ENCODE results near the gene GSTA2. TPM values are rescaled to one million over a fixed set of nuclear protein-coding genes. Genes with fewer than 3 reads are reported as not detected.
"Not testable (repeated sequence)": the region's sequence is repeated elsewhere in the genome, so short reads cannot be mapped to it uniquely, and the experiment has no call there.

GSTA2 gene
- total RNA-seq, 1 donor from 2014 or later = not detected

DNA sequence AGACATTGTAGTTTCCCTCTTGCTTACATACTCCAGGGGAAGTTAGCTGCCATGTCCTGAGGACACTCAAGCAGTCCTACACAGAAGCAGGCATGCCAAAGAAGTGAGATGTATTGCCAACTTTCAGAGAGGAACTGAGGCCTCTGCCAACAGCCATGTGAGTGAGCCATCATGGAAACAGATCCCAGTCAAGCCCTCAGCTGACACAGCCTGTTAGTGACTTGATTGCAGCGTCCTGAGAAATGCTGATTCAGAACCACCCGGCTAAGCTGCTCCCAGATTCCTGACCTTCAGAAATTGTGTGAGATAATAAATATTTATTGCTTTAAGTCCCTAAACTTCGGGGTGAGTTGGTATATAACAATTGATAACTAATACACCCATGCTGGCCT lies 38.1 kb downstream of the GSTA2 start:
- Mint-ChIP-seq H3K27ac (no peak overlapping the region), H3K36me3 (ENCODE audit: low read depth) (no peaks in the 10 kb centered on the region), H3K4me3 (no peak overlapping the region), H3K27me3 (no peaks in the 10 kb centered on the region), H3K4me1 (peaks cover 7% of the 10 kb centered on the region), H3K9me3 (no peaks in the 10 kb centered on the region)
- ATAC-seq (ENCODE audit: low read depth) (no peak), DNase-seq (no peak)
- CTCF ChIA-PET = interaction anchor here (1.0 to 1.2 kb wide), 2 partner anchors 24 to 270 kb away, joined by 3 to 5 read pairs; partner anchors contain the start of gene GSTA4
- POLR2A ChIA-PET = interaction anchor here (0.6 kb wide), 1 partner anchor 343 kb away, joined by 3 read pairs; no protein-coding TSS in a partner anchor
- intact Hi-C loops (cut with micrococcal nuclease) = no loop called here
- TF ChIP-seq, protein P1, sequence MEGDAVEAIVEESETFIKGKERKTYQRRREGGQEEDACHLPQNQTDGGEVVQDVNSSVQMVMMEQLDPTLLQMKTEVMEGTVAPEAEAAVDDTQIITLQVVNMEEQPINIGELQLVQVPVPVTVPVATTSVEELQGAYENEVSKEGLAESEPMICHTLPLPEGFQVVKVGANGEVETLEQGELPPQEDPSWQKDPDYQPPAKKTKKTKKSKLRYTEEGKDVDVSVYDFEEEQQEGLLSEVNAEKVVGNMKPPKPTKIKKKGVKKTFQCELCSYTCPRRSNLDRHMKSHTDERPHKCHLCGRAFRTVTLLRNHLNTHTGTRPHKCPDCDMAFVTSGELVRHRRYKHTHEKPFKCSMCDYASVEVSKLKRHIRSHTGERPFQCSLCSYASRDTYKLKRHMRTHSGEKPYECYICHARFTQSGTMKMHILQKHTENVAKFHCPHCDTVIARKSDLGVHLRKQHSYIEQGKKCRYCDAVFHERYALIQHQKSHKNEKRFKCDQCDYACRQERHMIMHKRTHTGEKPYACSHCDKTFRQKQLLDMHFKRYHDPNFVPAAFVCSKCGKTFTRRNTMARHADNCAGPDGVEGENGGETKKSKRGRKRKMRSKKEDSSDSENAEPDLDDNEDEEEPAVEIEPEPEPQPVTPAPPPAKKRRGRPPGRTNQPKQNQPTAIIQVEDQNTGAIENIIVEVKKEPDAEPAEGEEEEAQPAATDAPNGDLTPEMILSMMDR (IDR thresholded peaks at IDR 0.05) = no peak

DNA sequence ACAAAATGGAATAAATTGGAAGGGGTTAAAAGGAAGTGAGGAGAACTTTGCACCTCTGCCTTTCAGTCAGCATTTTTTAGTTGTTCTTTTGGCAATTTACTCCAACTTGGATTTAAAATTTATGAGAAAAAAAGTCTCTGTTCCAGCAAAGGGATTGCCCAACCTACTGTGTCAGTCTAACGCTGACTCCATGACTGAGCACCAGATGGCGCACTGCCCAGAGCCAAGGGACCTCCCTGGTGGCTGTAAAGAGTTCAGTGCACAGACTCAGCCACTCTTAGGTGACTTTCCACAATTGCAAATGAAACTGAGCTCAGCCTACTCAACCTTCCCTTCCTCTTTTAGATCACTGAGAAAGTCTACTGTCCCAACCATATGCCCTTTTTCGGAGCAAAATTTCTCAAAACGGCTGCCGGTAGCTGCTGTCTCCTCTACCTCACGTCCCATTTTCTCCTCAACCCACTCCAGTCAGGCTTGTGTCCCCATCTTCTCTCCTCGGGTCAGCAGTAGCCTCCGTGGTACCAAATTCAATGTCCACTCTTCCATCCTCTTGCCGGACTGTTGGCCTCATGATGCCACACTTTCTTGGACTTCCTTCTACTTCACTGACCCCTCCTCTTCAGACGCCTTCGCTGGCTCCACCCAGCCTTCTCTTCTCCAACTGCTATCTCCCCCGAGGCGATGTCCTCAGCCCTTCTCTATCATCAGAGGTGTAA lies 38.7 kb downstream of the GSTA2 start:
- ChIA-PET POLR2A (interaction anchor here (0.6 kb wide), 1 partner anchor 344 kb away, joined by 3 read pairs; no protein-coding TSS in a partner anchor), CTCF (interaction anchor here (1.0 to 1.2 kb wide), 2 partner anchors 25 to 271 kb away, joined by 3 to 5 read pairs; partner anchors contain the start of gene GSTA4)
- TF ChIP-seq, protein P1 (IDR thresholded peaks at IDR 0.05) = no peak
- Mint-ChIP-seq H3K36me3 (ENCODE audit: low read depth) (no peaks in the 10 kb centered on the region), H3K9me3 (no peaks in the 10 kb centered on the region), H3K4me3 (no peak overlapping the region), H3K4me1 (peaks cover 7% of the 10 kb centered on the region), H3K27ac (no peak overlapping the region), H3K27me3 (no peaks in the 10 kb centered on the region)
- peak; percentile 97 for ATAC-seq (ENCODE audit: low read depth)
- intact Hi-C loops (cut with micrococcal nuclease) = loop anchor here (1.0 kb wide), 1 partner anchor 760 kb away; no protein-coding TSS in a partner anchor
- DNase-seq = peak; percentile 26

DNA sequence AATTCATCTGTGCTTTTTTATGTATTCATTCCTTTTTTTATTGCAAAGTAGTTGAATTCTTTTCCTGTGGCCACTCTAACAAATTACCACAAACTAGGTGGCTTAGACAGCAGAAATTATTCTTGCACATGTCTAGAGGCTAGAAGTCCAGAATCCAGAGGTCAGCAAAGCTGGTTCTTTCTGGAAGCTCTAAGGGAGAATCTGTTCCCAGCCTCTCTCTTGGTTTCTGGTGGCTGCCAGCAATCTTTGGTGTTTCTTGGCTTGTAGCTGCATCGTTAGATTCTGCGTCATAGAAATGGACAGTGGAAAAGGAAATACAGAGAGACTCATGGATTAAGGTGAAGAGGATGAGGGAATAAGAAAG lies 39.3 kb downstream of the GSTA2 start:
- Mint-ChIP-seq H3K4me3 (no peak overlapping the region), H3K36me3 (ENCODE audit: low read depth) (no peaks in the 10 kb centered on the region), H3K9me3 (no peaks in the 10 kb centered on the region), H3K27me3 (no peaks in the 10 kb centered on the region), H3K4me1 (peaks cover 7% of the 10 kb centered on the region), H3K27ac (no peak overlapping the region)
- ATAC-seq (ENCODE audit: low read depth) (no peak), DNase-seq (no peak)
- ChIA-PET POLR2A (no interaction called here), CTCF (interaction anchor here (1.0 kb wide), 1 partner anchor 271 kb away, joined by 5 read pairs; the partner anchor contains the start of gene GSTA4)
- TF ChIP-seq, protein P1 (IDR thresholded peaks at IDR 0.05) = no peak
- intact Hi-C loops (cut with micrococcal nuclease) = loop anchor here (1.0 kb wide), 1 partner anchor 760 kb away; no protein-coding TSS in a partner anchor

DNA sequence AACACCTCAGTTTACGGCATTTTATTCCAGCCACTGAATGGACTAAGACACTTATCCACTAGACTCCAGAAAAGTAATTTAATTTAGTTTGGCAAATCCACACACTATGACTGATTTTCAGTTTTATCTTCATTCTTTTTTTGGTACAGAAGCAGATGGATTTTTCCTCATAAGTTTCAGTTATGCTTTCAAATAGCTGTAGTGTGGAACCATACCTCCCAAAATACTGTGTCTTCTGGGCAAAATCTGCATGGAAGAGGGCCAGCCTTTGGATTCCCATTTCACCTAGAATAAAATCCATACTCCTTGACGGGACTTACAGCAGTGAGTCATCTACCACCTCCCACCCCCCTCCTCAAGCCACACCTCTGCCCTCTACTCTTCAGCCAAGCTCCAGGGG lies 43.0 kb downstream of the GSTA2 start:
- H3K4me3 Mint-ChIP-seq = no peak overlapping the region
- TF ChIP-seq, protein P1 (IDR thresholded peaks at IDR 0.05) = no peak
- ATAC-seq (ENCODE audit: low read depth) = no peak
- H3K4me1 Mint-ChIP-seq = peaks cover 7% of the 10 kb centered on the region
- intact Hi-C loops (cut with micrococcal nuclease) = no loop called here
- POLR2A ChIA-PET = no interaction called here
- peaks cover 11% of the 10 kb centered on the region for H3K27me3 Mint-ChIP-seq
- H3K36me3 Mint-ChIP-seq (ENCODE audit: low read depth) = no peaks in the 10 kb centered on the region
- no peak overlapping the region for H3K27ac Mint-ChIP-seq
- DNase-seq = no peak
- CTCF ChIA-PET = no interaction called here
- H3K9me3 Mint-ChIP-seq = no peaks in the 10 kb centered on the region

DNA sequence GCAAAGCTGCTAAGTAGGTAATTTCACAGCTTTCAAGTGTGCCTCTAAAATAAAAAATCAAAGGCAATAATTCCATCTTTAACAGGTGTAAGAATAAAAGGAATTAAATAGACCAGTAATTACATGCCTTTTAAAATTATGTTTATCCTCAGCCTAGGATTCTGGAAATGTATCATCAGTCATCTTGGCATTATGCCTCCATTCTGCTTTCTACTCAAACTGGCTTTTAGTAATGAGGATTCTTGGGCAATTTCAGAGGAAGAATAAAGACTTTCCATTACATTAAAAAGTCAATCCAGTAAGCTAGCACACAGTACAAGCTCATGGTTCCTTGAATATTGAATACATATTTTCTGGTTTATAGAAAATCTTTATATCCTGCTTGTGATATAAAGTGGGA lies 44.7 kb downstream of the GSTA2 start:
- H3K9me3 Mint-ChIP-seq = no peaks in the 10 kb centered on the region
- no peaks in the 10 kb centered on the region for H3K36me3 Mint-ChIP-seq (ENCODE audit: low read depth)
- CTCF ChIA-PET = no interaction called here
- H3K27me3 Mint-ChIP-seq = peaks cover 16% of the 10 kb centered on the region
- no peak overlapping the region for H3K27ac Mint-ChIP-seq
- TF ChIP-seq, protein P1 (IDR thresholded peaks at IDR 0.05) = no peak
- intact Hi-C loops (cut with micrococcal nuclease) = no loop called here
- no peak for ATAC-seq (ENCODE audit: low read depth)
- H3K4me3 Mint-ChIP-seq = no peak overlapping the region
- DNase-seq = no peak
- H3K4me1 Mint-ChIP-seq = no peaks in the 10 kb centered on the region
- POLR2A ChIA-PET = interaction anchor here (0.7 kb wide), 1 partner anchor 104 kb away, joined by 3 read pairs; no protein-coding TSS in a partner anchor

DNA sequence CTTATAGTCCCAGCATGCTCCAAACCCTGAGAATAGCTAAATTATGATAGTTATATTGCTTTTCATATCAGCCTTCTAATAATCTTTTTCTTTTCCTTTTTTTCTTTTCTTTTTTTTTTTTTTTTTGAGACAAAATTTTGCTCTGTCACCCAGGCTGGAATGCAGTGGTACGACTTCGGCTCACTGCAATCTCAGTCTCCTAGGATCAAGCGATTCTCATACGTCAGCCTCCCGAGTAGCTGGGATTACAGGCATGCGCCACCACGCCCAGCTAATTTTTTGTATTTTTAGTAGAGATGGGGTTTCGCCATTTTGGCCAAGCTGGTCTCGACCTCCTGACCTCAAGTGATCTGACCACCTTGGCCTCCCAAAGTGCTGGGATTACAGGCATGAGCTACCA lies 48.5 kb downstream of the GSTA2 start:
- DNase-seq; ATAC-seq (ENCODE audit: low read depth); CTCF ChIA-PET; H3K4me1 Mint-ChIP-seq; H3K4me3 Mint-ChIP-seq; POLR2A ChIA-PET; H3K9me3 Mint-ChIP-seq; H3K27ac Mint-ChIP-seq; intact Hi-C loops (cut with micrococcal nuclease); H3K36me3 Mint-ChIP-seq (ENCODE audit: low read depth): not testable (repeated sequence)
- H3K27me3 Mint-ChIP-seq = peaks cover 16% of the 10 kb centered on the region
